GM12864 (cell line): Measurements from ENCODE around the gene PPP1R15A.
"Not testable (repeated sequence)": the region's sequence is repeated elsewhere in the genome, so short reads cannot be mapped to it uniquely, and the experiment has no call there.

Source experiments
- DNase-seq: peaks from one replicate; pipeline ENCODE4 v3.0.0-alpha.2; 2011; ENCODE audit warnings: low read depth
- H3K4me3 ChIP-seq: 2 replicates; pipeline ENCODE4 v1.5.1; 2011; ENCODE audit warnings: mild to moderate bottlenecking, low read depth, low read length, control low read depth
- CTCF ChIP-seq: IDR thresholded peaks from 2 replicates; pipeline ENCODE4 v1.5.1; 2011; ENCODE audit warnings: low read depth, mild to moderate bottlenecking, moderate library complexity, low read length, control low read depth, inconsistent platforms; ENCODE audit errors: missing control alignments

The PPP1R15A gene

DNA sequence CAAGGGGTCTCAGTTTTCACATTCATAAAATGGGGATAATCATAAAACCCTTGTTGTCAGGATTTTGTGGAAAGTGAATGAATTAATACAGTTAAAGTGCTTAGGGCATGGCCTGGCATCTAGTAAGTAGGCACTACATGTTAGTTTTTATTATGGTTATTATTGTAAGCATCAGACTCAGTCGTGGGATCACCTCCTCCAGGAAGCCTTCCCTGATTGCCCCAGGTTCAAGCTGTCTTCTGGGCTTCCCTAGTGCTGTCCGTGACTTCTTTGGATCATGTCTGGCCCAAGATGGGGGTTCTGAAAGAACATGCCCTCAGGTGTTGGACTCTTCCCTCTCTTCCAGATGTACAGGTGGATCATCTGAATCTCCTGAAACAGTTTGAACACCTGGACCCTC, 38.6 kb downstream of the PPP1R15A start:
- DNase-seq: no peak
- TF ChIP-seq CTCF: no peak

DNA sequence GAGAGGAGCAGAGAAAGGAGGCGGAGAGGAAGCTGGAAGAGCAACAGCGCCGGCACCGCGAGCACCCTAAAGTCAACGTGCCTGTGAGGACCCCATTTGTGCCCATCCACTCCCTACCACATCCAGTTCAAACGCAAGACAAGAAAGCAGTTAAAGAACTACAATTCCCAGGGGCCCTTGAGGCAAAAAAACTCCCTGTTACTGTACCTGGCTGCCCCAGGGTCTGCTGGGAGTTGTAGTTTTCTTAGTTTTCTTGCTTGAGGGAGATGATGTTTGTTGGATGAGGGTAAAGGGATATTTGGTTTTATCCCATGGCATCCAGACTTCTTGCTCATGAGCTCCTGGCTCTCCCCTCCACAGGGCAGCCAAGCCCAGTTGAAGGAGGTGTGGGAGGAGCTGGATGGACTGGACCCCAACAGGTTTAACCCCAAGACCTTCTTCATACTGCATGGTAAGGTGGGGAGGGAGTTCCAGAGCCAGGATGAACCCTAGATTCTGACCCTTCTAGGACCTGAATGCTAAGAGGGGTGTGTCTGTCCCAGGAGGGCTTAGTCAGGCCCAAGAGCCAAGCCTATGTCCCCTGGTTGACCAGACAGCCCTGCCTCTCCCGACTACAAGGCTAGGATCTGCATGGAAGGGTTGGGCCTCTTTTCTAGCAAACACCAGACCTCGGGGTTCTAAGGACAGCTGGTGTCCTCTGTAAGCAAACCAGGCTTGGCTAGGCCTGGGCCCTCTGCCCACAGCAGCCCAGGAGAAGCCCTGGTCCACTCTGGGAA, 41.1 kb downstream of the PPP1R15A start:
- no peak for TF ChIP-seq CTCF
- no peak for DNase-seq
- no peak overlapping the region for H3K4me3 ChIP-seq

More for the DNA sequence above, 38.6 kb downstream of the PPP1R15A start:
- no peak overlapping the region for H3K4me3 ChIP-seq

GRCh38 chr19:48914181-48914580, 42.0 kb downstream of the PPP1R15A start:
- TF ChIP-seq CTCF: no peak
- no peak overlapping the region for H3K4me3 ChIP-seq
- no peak for DNase-seq

DNA sequence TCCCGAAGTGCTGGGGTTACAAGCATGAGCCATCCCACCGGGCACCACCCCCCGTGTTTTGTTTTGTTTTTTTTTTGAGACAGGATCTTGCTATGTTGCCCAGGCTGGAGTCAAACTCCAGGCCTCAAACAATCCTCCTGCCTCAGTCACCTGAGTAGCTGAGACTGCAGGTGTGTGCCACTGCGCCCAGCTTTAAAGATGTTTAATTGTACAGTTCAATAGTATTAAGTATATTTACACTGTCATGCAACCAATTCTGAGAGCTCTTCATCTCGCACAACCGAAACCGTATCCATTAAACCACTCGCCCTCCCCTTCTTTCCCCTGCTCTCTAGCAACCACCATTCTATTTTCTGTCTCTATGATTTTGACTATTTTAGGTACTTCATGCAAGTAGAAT, 43.5 kb downstream of the PPP1R15A start:
- no peak overlapping the region for H3K4me3 ChIP-seq
- DNase-seq: no peak
- TF ChIP-seq CTCF: no peak

GRCh38 chr19:48918071-48918470, 45.9 kb downstream of the PPP1R15A start:
- H3K4me3 ChIP-seq: no peak overlapping the region
- DNase-seq: no peak
- TF ChIP-seq CTCF: no peak

- no peak for DNase-seq
- H3K4me3 ChIP-seq: no peak overlapping the region
- TF ChIP-seq CTCF: no peak
Observed at GRCh38 chr19:48918801-48919247, 46.6 kb downstream of the PPP1R15A start.

- DNase-seq, H3K4me3 ChIP-seq: not testable (repeated sequence)
Observed at GRCh38 chr19:48919271-48919670, 47.0 kb downstream of the PPP1R15A start.
